GM23338 (cell line): ENCODE measurements around the gene CCT6A.
"Not testable (repeated sequence)": the region's sequence is repeated elsewhere in the genome, so short reads cannot be mapped to it uniquely, and the experiment has no call there.

ENCODE experiments used
- CREB1 ChIP-seq: fragments of 250-450 bp; sonication (Bioruptor Pico); IDR thresholded peaks from 2 replicates; pipeline ENCODE4 v1.5.0; 2020; ENCODE audit warnings: low read depth, mild to moderate bottlenecking, moderate library complexity
- CTCF ChIP-seq, 2 experiments: fragments of 200-600 bp in 1 of 2; sonication (generic) in 1 of 2; conservative IDR thresholded peaks; 2 replicates each; pipeline versions ENCODE4 v1.5.1 to v1.6.1; 2016 to 2017; ENCODE audit warnings: antibody characterized with exemption in 2 of 2, low read depth in 2 of 2, mild to moderate bottlenecking in 2 of 2, moderate library complexity in 1 of 2
- EZH2 ChIP-seq: fragments of 200-600 bp; sonication (generic); IDR thresholded peaks from one replicate; pipeline ENCODE4 v1.8.0; 2017; ENCODE audit warnings: antibody characterized with exemption, mild to moderate bottlenecking, low read depth; ENCODE audit not compliant: unreplicated experiment
- EZH2phosphoT487 ChIP-seq: fragments of 200-600 bp; sonication (generic); IDR thresholded peaks from one replicate; pipeline ENCODE4 v1.8.1; 2018; ENCODE audit warnings: antibody characterized with exemption; ENCODE audit not compliant: unreplicated experiment
- POLR2AphosphoS5 ChIP-seq: IDR thresholded peaks from 2 replicates; pipeline ENCODE4 v1.6.1; 2016; ENCODE audit warnings: antibody characterized with exemption, low read depth

GRCh38 chr7:56031556-56031955 is 20.0 kb upstream of the CCT6A start:
- TF ChIP-seq CTCF (conservative IDR thresholded peaks at IDR 0.05; ENCODE audit: low read depth in 2 of 2); EZH2; EZH2phosphoT487; POLR2AphosphoS5; CREB1 (CRISPR knock-in tag): not testable (repeated sequence)
